Prostate gland (tissue), 2 donors: ENCODE results near the gene KLHL12. TPM values are rescaled to one million over a fixed set of nuclear protein-coding genes. Genes with fewer than 3 reads are reported as not detected.

Source experiments
- DNase-seq: peaks from one replicate; pipeline ENCODE4 v3.0.0-alpha.2; 2019; ENCODE audit warnings: low spot score
- H3K27ac ChIP-seq, 2 donors: fragments of 200-600 bp; sonication (generic); 2 replicates each; pipeline ENCODE4 v1.5.1; 2017 to 2019
- H3K27me3 ChIP-seq: fragments of 200-600 bp; sonication (generic); replicated peaks from 2 replicates; pipeline ENCODE4 v1.5.1; 2019; ENCODE audit not compliant: insufficient read depth
- H3K36me3 ChIP-seq, 2 donors: fragments of 200-600 bp; sonication (generic); 1 replicate in 1 of 2; 2 replicates in 1 of 2; pipeline versions ENCODE4 v1.5.1 to v1.8.1; 2017 to 2019
- H3K4me1 ChIP-seq: fragments of 200-600 bp; sonication (generic); replicated peaks from 2 replicates; pipeline ENCODE4 v1.5.1; 2019
- H3K4me3 ChIP-seq, 2 donors: fragments of 200-600 bp; sonication (generic); 2 replicates each; pipeline ENCODE4 v1.5.1; 2017 to 2019
- H3K9me3 ChIP-seq: fragments of 200-600 bp; sonication (generic); 2 replicates; pipeline ENCODE4 v1.5.1; 2017
- CTCF ChIP-seq, 4 experiments: fragments of 200-600 bp in 2 of 4; fragments of 450-650 bp in 2 of 4; sonication (generic) in 2 of 4; IDR thresholded peaks; 1 replicate in 3 of 4; 2 replicates in 1 of 4; pipeline ENCODE4 v1.5.1; 2016 to 2019; ENCODE audit warnings: antibody characterized with exemption in 4 of 4, mild to moderate bottlenecking in 2 of 4, moderate library complexity in 2 of 4
- POLR2A ChIP-seq: fragments of 450-650 bp; IDR thresholded peaks from one replicate; pipeline ENCODE4 v1.6.1; 2016; ENCODE audit warnings: antibody characterized with exemption, mild to moderate bottlenecking
- POLR2AphosphoS5 ChIP-seq: sonication (generic); formaldehyde crosslinking; IDR thresholded peaks from one replicate; pipeline ENCODE4 v1.6.1; 2017; ENCODE audit warnings: antibody characterized with exemption
- WGBS: methylation state at CpG from one replicate; pipeline ENCODE4 v1.1.5; 2018; 5-methylcytosine and 5-hydroxymethylcytosine counted together
- intact Hi-C: fragments of 100-400 bp; cut with DNase I; formaldehyde crosslinking; loops from one replicate; pipeline ENCODE4 v1.14.2; 2022
- total RNA-seq, 2 donors: library from RNA; depleted of rRNA; stranded (reverse); fragments of >200 nt; gene quantifications; one replicate each; pipeline ENCODE4 v1.1.0, GENCODE V29; 2016

The KLHL12 gene
- total RNA-seq, 2 donors from 2014 or later: 33.9 to 56.6 TPM

- Histone ChIP-seq H3K36me3 (peaks cover 5 to 9% of the 10 kb centered on the region in 2 donors), H3K9me3 (no peaks in the 10 kb centered on the region), H3K27ac (no peak overlapping the region), H3K4me1 (peaks cover 16% of the 10 kb centered on the region), H3K4me3 (no peak overlapping the region), H3K27me3 (no peaks in the 10 kb centered on the region)
- DNase-seq: no peak
- no peak for TF ChIP-seq CTCF (IDR thresholded peaks at IDR 0.05)
- TF ChIP-seq POLR2AphosphoS5: no peak
- no peak for TF ChIP-seq POLR2A
- intact Hi-C loops: no loop called here
- WGBS: 59% methylated on average over 4 of the region's 4 CpGs
Observed at GRCh38 chr1:202952818-202953217, 25.8 kb upstream of the KLHL12 start.

- peaks cover 13% of the 10 kb centered on the region for H3K4me1 ChIP-seq
- DNase-seq: no peak
- H3K27ac ChIP-seq: no peak overlapping the region
- TF ChIP-seq POLR2AphosphoS5 (no peak), POLR2A (no peak), CTCF (IDR thresholded peaks at IDR 0.05) (no peak)
- H3K4me3 ChIP-seq: no peak overlapping the region
- H3K9me3 ChIP-seq: no peaks in the 10 kb centered on the region
- H3K27me3 ChIP-seq: no peaks in the 10 kb centered on the region
- peaks cover 5 to 12% of the 10 kb centered on the region in 2 donors for H3K36me3 ChIP-seq
- 100% methylated on average over 1 of the region's 1 CpG for WGBS
- intact Hi-C loops: no loop called here
Observed at GRCh38 chr1:202952099-202952498, 25.1 kb upstream of the KLHL12 start.

- peaks cover 8% of the 10 kb centered on the region for H3K4me1 ChIP-seq
- H3K27ac ChIP-seq: no peak overlapping the region
- no peaks in the 10 kb centered on the region for H3K9me3 ChIP-seq
Observed at GRCh38 chr1:202951437-202951836, 24.4 kb upstream of the KLHL12 start.

DNA sequence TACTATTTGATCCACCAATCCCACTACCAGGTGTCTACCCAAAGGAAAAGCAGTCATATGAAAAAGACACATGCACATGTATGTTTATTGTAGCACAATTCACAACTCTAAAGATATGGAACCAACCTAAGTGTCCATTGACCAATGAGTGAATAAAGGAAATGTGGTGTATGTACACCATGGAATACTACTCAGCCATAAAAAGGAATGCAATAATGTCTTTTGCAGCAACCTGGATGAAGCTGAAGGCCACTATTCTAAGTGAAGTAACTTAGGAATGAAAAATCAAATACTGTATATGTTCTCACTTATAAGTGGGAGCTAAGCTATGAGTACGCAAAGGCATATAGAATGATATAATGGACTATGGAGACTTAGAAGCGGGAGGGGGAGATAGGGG lies 18.4 kb upstream of the KLHL12 start:
- DNase-seq: no peak
- no peaks in the 10 kb centered on the region for H3K4me1 ChIP-seq
- intact Hi-C loops: no loop called here
- 99% methylated on average over 2 of the region's 2 CpGs for WGBS
- no peaks in the 10 kb centered on the region for H3K27me3 ChIP-seq
- H3K4me3 ChIP-seq: no peak overlapping the region
- TF ChIP-seq POLR2A (no peak), POLR2AphosphoS5 (no peak), CTCF (IDR thresholded peaks at IDR 0.05) (no peak)
- no peak overlapping the region for H3K27ac ChIP-seq
- no peaks in the 10 kb centered on the region for H3K9me3 ChIP-seq
- H3K36me3 ChIP-seq: peaks cover 6 to 39% of the 10 kb centered on the region in 2 donors

More at GRCh38 chr1:202951437-202951836, 24.4 kb upstream of the KLHL12 start:
- intact Hi-C loops: no loop called here
- WGBS: 81% methylated on average over 2 of the region's 2 CpGs
- Histone ChIP-seq H3K27me3 (no peaks in the 10 kb centered on the region), H3K36me3 (peaks cover 5 to 13% of the 10 kb centered on the region in 2 donors), H3K4me3 (no peak overlapping the region)
- DNase-seq: no peak
- TF ChIP-seq POLR2AphosphoS5 (no peak), CTCF (IDR thresholded peaks at IDR 0.05) (no peak), POLR2A (no peak)

DNA sequence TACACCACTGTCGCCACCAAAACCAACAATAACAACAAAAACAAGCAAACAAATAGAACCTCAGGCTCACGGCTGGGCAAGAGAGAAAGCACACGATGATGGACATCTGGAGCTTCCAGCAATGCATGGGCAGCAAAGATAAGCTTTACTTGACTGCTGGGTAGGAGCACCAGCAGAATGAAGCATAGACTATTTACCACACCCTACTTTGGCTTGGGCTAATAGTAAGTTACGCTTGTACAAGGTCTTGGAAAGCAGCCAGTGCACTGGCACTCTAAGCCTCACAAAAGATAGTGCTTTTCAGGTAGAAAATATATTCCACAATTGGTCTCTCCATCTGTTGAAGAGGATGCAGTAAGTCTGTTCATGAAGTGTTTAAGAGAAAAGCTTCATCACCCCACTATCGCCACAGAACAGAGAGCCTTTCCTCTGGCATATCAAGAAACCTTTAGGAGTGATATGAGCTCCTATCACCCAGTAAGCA lies 17.4 kb upstream of the KLHL12 start:
- TF ChIP-seq POLR2AphosphoS5 (no peak), CTCF (IDR thresholded peaks at IDR 0.05) (no peak), POLR2A (no peak)
- Histone ChIP-seq H3K4me1 (no peaks in the 10 kb centered on the region), H3K9me3 (no peaks in the 10 kb centered on the region), H3K27ac (no peak overlapping the region), H3K27me3 (no peaks in the 10 kb centered on the region), H3K4me3 (no peak overlapping the region), H3K36me3 (peaks cover 5 to 34% of the 10 kb centered on the region in 2 donors)
- intact Hi-C loops: no loop called here
- WGBS: 90% methylated on average over 5 of the region's 5 CpGs
- DNase-seq: no peak
